ENCODE results near the gene UAP1L1.

Gene UAP1L1

DNA sequence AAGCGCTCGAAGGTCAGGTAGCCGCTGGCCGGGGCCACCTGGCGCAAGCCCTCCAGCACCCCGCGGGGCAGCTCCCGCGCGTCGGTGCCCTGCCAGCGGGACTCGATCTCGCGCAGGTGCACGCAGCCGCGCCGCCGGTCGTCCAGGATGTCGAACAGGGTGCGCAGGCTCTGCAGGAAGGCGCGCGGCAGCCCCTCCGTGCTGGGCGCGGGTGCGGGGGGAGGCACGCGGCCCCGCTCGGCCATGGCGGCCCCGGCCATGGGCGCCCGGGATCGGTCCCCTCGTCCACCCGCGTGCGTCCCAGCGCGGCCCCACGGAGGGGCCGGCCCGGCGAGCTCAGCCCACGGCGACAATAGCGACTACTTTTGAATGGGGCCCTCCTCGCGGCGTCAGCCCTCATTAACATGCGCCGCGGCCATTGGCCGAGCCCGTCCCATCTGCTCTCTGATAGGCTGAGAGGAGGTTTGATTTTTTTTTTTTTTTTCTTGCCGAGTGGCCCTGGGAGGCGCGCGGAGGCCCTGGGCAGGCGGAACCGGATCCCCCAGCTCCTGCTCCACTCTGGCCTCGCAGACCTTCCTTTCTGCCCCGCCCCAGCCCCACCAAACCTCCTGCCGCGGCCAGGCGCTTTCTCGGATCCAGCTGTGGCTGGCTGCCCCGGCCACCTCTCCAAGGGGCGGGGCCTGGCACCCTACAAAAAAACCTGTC, 7.0 kb upstream of the UAP1L1 start, which contains the start of gene SAPCD2:
Gene SAPCD2, minus strand, starts transcription at position 357 of the 705 bp plus-strand sequence. Its CDS starts 97 bp downstream, at position 260.
- peaks cover 10% of the 10 kb centered on the region; the same call in 1 of the 2 replicates for H3K4me1 ChIP-seq (ENCODE audit: control insufficient read depth, insufficient read depth, low read length)
- H3K36me3 ChIP-seq (ENCODE audit: control insufficient read depth in 2 of 2, insufficient read depth in 1 of 2, low read length in 2 of 2): peaks cover 0 to 10% of the 10 kb centered on the region in 2 experiments; a peak in 1 of 3 replicates
- ChIA-PET POLR2A (interaction anchor here (0.6 to 9.1 kb wide), 33 partner anchors 10 to 722 kb away, joined by 3 to 137 read pairs (median 4); partner anchors contain the start of genes DNLZ, ENTPD2, MAN1B1 and NPDC1), CTCF (interaction anchor here (0.6 to 11.3 kb wide), 13 partner anchors 14 to 295 kb away, joined by 3 to 237 read pairs (median 6); partner anchors contain the start of genes ABCA2, CYSRT1, ENTPD2 and LRRC26)
- peak within 1 kb of the TSS; percentile 71 for H3K27ac ChIP-seq (ENCODE audit: extremely low read depth, low read depth, low read length)
- H3K4me3 ChIP-seq (ENCODE audit: low read depth, low read length): peak within 1 kb of the TSS; percentile 38
- no peaks in the 10 kb centered on the region for H3K9me3 ChIP-seq (ENCODE audit: control insufficient read depth, insufficient read depth, low read depth, low read length)
- TF ChIP-seq, protein P1, sequence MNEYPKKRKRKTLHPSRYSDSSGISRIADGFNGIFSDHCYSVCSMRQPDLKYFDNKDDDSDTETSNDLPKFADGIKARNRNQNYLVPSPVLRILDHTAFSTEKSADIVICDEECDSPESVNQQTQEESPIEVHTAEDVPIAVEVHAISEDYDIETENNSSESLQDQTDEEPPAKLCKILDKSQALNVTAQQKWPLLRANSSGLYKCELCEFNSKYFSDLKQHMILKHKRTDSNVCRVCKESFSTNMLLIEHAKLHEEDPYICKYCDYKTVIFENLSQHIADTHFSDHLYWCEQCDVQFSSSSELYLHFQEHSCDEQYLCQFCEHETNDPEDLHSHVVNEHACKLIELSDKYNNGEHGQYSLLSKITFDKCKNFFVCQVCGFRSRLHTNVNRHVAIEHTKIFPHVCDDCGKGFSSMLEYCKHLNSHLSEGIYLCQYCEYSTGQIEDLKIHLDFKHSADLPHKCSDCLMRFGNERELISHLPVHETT (tag by site-specific recombination; IDR thresholded peaks at IDR 0.05): no peak
- TF ChIP-seq MZF1 (tag by site-specific recombination; IDR thresholded peaks at IDR 0.05; ENCODE audit: borderline replicate concordance) (no peak), ZFP69B (tag by site-specific recombination; IDR thresholded peaks at IDR 0.05) (0 out of 2 replicates have a peak, but pooled peaks have one; percentile 56), ZNF621 (tag by site-specific recombination; IDR thresholded peaks at IDR 0.05) (no peak), ZNF2 (tag by site-specific recombination; IDR thresholded peaks at IDR 0.05) (no peak), ZNF155 (tag by site-specific recombination; IDR thresholded peaks at IDR 0.05) (no peak), KLF10 (tag by site-specific recombination; IDR thresholded peaks at IDR 0.05) (peak; percentile 50; the same call in 1 of the 2 replicates), ZNF37A (tag by site-specific recombination; IDR thresholded peaks at IDR 0.05) (no peak), ZIC2 (tag by site-specific recombination; IDR thresholded peaks at IDR 0.05) (peak; percentile 26; the same call in 1 of the 2 replicates), HOXC10 (CRISPR knock-in tag; IDR thresholded peaks at IDR 0.05) (no peak), BCL11A (tag by site-specific recombination; IDR thresholded peaks at IDR 0.05; ENCODE audit: low read depth) (peak; percentile 42; the same call in 1 of the 2 replicates), ZNF701 (tag by site-specific recombination; IDR thresholded peaks at IDR 0.05) (no peak), ZNF221 (tag by site-specific recombination; IDR thresholded peaks at IDR 0.05; ENCODE audit: borderline replicate concordance) (no peak), ZNF202 (tag by site-specific recombination; IDR thresholded peaks at IDR 0.05; ENCODE audit: borderline replicate concordance) (no peak), ZNF585B (tag by site-specific recombination; IDR thresholded peaks at IDR 0.05) (no peak), ZNF19 (tag by site-specific recombination; IDR thresholded peaks at IDR 0.05; ENCODE audit: low read depth) (no peak), IKZF3 (tag by site-specific recombination; IDR thresholded peaks at IDR 0.05) (no peak), ZNF843 (tag by site-specific recombination; IDR thresholded peaks at IDR 0.05) (0 out of 2 replicates have a peak, but pooled peaks have one; percentile 26), ZNF624 (tag by site-specific recombination; IDR thresholded peaks at IDR 0.05) (no peak), ZNF514 (tag by site-specific recombination; IDR thresholded peaks at IDR 0.05) (no peak), KLF8 (tag by site-specific recombination; IDR thresholded peaks at IDR 0.05) (peak; percentile 84), ZNF560 (tag by site-specific recombination; IDR thresholded peaks at IDR 0.05; ENCODE audit: borderline replicate concordance) (no peak), ZNF174 (tag by site-specific recombination; IDR thresholded peaks at IDR 0.05) (no peak), ZNF670 (tag by site-specific recombination; IDR thresholded peaks at IDR 0.05; ENCODE audit: low read depth) (no peak)
- TF ChIP-seq, protein P2, sequence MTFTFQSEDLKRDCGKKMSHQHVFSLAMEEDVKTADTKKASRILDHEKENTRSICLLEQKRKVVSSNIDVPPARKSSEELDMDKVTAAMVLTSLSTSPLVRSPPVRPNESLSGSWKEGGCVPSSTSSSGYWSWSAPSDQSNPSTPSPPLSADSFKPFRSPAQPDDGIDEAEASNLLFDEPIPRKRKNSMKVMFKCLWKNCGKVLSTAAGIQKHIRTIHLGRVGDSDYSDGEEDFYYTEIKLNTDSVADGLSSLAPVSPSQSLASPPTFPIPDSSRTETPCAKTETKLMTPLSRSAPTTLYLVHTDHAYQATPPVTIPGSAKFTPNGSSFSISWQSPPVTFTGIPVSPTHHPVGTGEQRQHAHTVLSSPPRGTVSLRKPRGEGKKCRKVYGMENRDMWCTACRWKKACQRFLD (tag by site-specific recombination; IDR thresholded peaks at IDR 0.05): no peak
- TF ChIP-seq, protein P3, sequence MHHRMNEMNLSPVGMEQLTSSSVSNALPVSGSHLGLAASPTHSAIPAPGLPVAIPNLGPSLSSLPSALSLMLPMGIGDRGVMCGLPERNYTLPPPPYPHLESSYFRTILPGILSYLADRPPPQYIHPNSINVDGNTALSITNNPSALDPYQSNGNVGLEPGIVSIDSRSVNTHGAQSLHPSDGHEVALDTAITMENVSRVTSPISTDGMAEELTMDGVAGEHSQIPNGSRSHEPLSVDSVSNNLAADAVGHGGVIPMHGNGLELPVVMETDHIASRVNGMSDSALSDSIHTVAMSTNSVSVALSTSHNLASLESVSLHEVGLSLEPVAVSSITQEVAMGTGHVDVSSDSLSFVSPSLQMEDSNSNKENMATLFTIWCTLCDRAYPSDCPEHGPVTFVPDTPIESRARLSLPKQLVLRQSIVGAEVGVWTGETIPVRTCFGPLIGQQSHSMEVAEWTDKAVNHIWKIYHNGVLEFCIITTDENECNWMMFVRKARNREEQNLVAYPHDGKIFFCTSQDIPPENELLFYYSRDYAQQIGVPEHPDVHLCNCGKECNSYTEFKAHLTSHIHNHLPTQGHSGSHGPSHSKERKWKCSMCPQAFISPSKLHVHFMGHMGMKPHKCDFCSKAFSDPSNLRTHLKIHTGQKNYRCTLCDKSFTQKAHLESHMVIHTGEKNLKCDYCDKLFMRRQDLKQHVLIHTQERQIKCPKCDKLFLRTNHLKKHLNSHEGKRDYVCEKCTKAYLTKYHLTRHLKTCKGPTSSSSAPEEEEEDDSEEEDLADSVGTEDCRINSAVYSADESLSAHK (tag by site-specific recombination; IDR thresholded peaks at IDR 0.05): no peak
- TF ChIP-seq, protein P4, sequence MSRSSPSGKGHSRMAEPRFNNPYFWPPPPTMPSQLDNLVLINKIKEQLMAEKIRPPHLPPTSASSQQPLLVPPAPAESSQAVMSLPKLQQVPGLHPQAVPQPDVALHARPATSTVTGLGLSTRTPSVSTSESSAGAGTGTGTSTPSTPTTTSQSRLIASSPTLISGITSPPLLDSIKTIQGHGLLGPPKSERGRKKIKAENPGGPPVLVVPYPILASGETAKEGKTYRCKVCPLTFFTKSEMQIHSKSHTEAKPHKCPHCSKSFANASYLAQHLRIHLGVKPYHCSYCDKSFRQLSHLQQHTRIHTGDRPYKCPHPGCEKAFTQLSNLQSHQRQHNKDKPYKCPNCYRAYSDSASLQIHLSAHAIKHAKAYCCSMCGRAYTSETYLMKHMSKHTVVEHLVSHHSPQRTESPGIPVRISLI (tag by site-specific recombination; IDR thresholded peaks at IDR 0.05): peak; percentile 98
- TF ChIP-seq, protein P5, sequence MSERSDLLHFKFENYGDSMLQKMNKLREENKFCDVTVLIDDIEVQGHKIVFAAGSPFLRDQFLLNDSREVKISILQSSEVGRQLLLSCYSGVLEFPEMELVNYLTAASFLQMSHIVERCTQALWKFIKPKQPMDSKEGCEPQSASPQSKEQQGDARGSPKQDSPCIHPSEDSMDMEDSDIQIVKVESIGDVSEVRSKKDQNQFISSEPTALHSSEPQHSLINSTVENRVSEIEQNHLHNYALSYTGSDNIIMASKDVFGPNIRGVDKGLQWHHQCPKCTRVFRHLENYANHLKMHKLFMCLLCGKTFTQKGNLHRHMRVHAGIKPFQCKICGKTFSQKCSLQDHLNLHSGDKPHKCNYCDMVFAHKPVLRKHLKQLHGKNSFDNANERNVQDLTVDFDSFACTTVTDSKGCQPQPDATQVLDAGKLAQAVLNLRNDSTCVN (tag by site-specific recombination; optimal IDR thresholded peaks at IDR 0.05): peak; percentile 72
